Measurements from ENCODE around the gene THAP11.

DNA sequence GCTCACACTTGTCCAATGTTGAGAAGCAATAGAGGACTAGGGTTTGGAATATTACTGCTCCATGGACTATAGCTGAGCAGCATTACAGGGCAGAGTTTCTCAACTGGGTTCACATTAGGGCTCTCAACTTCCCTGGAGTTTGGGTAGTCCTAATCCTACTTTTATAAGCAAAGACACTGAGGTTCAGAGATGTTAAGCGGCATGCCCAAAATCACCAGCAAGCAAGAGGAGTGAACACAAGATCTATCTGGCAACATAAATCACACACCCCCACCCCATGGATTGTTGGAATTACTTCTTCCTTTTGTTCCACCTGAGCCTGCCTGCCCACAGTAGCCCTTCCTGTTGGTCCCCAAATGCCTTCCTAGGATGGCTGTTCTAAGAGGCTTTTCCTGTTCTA is 30.2 kb upstream of the THAP11 start:
- TF ChIP-seq ESRRA (IDR thresholded peaks at IDR 0.05; ENCODE audit: borderline replicate concordance, low read length) (no peak), JUN (IDR thresholded peaks at IDR 0.05) (no peak), POLR2A (IDR thresholded peaks at IDR 0.05; ENCODE audit: low read length) (no peak), EHMT2 (IDR thresholded peaks at IDR 0.05; ENCODE audit: low read depth) (no peak), MYC (IDR thresholded peaks at IDR 0.05; ENCODE audit: borderline replicate concordance, low read length) (no peak), TP53 (CRISPR knock-in tag; IDR thresholded peaks at IDR 0.05) (no peak)
- TF ChIP-seq, protein P1, sequence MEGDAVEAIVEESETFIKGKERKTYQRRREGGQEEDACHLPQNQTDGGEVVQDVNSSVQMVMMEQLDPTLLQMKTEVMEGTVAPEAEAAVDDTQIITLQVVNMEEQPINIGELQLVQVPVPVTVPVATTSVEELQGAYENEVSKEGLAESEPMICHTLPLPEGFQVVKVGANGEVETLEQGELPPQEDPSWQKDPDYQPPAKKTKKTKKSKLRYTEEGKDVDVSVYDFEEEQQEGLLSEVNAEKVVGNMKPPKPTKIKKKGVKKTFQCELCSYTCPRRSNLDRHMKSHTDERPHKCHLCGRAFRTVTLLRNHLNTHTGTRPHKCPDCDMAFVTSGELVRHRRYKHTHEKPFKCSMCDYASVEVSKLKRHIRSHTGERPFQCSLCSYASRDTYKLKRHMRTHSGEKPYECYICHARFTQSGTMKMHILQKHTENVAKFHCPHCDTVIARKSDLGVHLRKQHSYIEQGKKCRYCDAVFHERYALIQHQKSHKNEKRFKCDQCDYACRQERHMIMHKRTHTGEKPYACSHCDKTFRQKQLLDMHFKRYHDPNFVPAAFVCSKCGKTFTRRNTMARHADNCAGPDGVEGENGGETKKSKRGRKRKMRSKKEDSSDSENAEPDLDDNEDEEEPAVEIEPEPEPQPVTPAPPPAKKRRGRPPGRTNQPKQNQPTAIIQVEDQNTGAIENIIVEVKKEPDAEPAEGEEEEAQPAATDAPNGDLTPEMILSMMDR (IDR thresholded peaks at IDR 0.05) = no peak
- TF ChIP-seq, protein P2, sequence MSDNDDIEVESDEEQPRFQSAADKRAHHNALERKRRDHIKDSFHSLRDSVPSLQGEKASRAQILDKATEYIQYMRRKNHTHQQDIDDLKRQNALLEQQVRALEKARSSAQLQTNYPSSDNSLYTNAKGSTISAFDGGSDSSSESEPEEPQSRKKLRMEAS (IDR thresholded peaks at IDR 0.05) = no peak
- TF ChIP-seq, protein P3, sequence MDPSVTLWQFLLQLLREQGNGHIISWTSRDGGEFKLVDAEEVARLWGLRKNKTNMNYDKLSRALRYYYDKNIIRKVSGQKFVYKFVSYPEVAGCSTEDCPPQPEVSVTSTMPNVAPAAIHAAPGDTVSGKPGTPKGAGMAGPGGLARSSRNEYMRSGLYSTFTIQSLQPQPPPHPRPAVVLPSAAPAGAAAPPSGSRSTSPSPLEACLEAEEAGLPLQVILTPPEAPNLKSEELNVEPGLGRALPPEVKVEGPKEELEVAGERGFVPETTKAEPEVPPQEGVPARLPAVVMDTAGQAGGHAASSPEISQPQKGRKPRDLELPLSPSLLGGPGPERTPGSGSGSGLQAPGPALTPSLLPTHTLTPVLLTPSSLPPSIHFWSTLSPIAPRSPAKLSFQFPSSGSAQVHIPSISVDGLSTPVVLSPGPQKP (IDR thresholded peaks at IDR 0.05; ENCODE audit: low read depth, low read length) = no peak

All from A549 (cell line).